GM21619 (cell line): ENCODE results near the gene CCDC39.
A peak's percentile ranks its signal among the peaks of the same experiment; 100 is the strongest.
"Not testable (repeated sequence)": the region's sequence is repeated elsewhere in the genome, so short reads cannot be mapped to it uniquely, and the experiment has no call there.

Source experiments
- ATAC-seq: cut with Tn5 transposase; IDR thresholded peaks from one replicate; pipeline ENCODE4 v1.9.1; 2021; ENCODE audit not compliant: unreplicated experiment

The CCDC39 gene

DNA sequence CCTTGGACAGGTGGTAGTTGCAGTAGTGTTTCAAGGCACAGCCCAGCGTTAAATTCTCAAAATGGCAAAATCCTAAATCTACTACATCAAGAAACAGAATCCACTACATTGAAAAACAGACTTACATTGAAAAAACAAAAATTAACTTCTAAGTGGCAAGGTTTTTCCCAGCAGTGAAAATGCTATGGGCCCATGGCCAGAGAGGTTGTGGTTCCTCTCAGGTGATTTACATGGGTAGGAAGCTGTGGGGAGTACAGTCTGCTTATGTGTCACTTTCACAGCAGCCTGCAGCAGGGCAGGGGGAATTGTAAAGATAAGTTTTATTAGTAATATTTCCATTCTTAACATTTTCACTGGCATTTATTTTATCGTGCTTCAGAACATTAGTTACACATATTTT lies 52.4 kb downstream of the CCDC39 start:
- peak; percentile 94 for ATAC-seq

DNA sequence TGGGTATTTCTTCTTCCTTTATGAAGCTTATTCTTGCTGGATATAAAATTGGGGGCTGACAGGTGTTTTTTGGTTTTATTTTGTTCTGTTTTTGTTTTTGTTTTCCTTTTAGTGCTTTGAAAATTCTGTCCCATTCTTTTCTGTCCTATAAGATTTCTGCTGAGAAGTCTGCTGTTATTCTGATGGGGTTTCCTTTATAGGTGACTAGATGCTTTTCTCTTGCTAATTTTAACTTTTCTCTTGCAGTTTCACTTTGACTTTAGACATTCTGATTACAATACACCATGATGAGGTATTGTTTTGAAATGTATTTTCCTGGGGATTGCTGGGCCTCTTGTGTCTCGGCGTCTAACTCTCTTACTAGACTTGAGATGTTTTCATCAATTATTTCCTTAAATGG lies 54.6 kb downstream of the CCDC39 start:
- ATAC-seq = peak; percentile 48

DNA sequence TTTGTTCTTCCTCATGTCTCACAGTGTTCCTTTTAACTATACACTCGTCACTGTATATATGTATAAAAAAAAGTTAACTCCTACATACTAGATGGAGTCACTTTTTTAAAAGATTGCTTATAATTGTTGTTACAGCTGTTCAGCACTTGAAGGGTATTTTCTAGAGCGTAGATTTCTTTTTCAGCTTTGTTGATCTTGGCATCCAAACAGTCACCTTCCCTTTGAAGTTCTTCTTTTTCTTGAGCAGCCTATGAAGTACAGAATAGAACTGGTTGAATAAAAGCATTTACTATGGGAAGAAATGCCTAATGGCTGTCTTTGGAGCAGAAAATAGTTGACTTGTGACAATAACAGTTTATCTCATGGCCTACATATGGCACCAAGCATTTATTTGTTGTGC lies 59.6 kb downstream of the CCDC39 start:
- no peak for ATAC-seq

DNA sequence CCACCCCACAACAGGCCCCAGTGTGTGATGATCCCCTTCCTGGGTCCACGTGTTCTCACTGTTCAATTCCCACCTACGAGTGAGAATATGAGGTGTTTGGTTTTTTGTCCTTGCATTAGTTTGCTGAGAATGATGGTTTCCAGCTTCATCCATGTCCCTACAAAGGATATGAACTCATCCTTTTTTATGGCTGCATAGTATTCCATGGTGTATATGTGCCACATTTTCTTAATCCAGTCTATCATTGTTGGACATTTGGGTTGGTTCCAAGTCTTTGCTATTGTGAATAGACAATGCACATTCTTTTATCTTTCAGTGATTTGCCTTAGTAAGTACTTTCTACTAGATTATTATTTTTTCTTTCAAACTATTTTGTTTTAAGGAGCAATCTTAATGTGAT lies 60.7 kb downstream of the CCDC39 start:
- not testable (repeated sequence) for ATAC-seq

DNA sequence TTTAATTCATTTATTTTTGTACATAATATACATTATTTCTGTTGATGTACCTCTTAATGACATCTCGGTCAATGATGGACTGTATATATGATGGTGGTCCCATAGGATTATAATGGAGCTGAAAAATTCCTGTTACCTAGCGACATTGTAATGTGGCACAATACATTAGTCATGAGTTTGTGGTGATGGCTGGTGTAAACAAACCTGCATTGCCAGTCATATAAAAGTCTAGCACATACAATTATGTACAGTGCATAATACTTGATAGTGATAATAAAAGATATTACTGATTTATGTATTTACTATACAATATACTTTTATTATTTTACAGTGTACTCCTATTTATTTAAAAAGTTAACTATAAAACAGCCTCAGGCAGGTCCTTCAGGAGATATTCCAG lies 62.2 kb downstream of the CCDC39 start:
- no peak for ATAC-seq

DNA sequence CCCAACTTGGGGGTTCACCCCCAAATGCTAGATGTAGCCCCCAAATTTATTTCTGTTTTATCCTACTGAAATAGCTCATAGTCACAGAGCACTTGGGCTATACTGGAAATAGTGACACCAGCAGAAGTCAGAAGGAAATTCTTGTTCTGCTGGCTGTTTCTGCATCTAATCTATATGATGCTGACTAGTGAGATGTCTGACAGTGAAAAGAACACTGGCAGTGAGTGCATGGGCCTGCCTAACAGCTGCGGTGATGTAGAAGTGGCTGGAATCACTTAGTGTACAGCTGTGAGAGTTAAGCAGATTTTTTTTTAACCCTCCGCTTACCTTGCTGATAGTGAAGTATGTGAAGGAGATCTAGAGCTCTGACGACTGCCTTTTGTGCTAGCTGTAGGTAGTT lies 63.3 kb downstream of the CCDC39 start:
- no peak for ATAC-seq

DNA sequence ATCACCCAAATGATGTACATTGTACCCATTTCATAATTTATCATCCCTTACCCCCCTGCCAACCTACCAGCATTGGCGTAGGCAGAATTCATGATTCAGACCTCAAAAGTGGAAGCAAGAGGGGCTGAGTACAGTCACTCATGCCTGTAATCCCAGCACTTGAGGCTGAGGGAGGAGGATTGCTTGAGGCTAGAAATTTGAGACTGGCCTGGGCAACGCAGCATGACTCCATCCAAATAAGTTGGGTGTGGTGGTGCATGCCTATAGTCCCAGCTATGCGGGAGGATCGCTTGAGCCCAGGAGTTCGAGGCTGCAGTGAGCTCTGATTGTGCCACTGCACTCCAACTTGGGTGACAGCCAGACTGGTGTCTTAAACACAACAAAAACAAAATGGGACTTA lies 66.9 kb downstream of the CCDC39 start:
- no peak for ATAC-seq

DNA sequence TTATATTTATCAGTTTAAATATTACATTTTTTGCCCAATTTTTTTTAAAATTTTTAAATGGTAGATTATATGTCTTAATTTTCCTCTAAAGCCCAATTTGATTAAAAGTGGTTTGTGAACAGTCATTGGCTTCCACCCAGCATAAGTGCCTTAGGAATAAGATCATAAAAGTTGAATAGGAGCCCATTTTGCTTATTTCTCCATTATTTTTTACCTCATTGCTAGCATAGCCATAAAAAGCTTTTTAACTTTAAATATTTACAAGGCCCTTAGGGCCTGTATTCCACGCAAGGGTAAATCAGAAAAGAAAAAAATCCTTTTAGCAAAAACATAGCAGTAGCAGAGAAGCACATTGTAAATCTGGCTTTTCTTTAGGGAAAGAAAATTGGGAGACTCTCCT lies 68.3 kb downstream of the CCDC39 start:
- no peak for ATAC-seq

DNA sequence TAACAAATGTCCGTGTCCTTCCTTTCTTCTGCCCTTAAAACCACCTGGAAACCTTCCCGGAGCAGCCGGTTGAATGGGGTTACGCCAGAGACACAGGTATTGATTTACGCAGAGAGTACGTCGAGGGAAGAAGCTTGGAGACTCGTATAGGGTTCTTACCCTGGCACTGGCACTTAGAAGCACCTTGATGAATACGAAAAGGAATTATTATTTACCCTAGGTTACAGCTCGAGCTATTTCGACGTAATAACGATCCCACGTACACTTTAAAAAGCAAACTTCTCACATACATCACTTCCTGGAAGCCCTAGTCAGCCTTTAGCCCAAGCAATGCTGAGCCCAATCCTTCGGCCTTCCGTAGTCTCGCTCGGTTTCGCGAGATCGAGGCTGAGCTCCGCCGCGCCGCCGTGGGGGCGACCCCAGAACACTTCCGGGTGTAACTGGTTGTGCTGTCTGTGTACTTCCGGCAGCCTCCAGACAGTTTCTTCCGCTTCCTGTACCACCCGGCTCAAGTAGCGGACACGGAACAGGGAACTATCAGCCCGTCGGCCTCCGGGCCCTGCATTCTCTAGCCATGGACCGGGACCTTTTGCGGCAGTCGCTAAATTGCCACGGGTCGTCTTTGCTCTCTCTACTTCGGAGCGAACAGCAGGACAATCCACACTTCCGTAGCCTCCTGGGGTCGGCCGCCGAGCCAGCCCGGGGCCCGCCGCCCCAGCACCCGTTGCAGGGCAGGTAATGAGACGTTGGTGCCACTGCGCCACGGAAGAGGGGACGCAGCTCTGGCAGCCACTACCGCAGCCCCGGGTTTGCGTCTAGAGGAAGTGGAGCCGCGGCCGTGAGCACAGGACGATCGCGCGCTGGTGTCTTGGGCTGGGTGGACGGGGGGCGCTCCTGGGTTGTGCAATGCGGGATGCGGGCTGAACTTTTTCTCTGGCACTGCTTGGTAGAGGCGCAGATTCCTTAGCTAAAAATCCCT lies 77.3 kb downstream of the CCDC39 start, which contains the start of gene TTC14:
Gene TTC14, plus strand, starts transcription at position 476 of the 979 bp plus-strand sequence. Its CDS starts 99 bp downstream, at position 575.
- peak; percentile 98 for ATAC-seq

DNA sequence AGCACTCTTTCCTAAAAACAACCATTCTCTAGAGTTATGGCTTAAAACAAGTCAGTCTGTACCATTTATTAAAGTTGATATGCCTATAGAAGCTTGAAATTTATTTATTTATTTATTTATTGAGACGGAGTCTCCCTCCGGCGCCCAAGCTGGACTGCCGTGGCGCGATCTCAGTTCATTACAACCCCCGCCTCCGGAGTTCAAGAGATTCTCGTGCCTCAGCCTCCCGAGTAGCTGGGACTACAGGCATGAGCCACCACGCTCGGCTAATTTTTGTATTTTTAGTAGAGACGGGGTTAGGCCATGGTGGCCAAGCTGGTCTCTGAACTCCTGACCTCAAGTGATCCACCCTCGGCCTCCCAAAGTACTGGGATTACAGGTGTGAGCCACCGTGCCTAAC lies 78.8 kb downstream of the CCDC39 start:
- ATAC-seq = no peak

DNA sequence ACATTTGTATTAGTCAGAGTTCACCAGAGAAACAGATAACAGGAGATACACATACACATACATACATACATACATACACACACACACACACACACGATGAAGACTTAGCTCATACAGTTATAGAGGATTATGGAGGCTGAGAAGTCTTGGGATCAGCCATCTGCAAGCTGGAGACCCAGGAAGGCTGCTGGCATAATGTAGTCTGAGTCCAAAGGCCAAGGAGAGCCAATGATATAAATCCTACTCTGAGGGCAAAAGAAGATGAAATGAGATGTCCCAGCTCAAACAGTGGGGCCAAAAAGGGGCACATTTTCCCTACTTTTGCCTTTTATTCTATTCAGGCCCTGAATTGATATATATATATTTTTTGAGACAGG lies 83.7 kb downstream of the CCDC39 start:
- ATAC-seq = no peak

DNA sequence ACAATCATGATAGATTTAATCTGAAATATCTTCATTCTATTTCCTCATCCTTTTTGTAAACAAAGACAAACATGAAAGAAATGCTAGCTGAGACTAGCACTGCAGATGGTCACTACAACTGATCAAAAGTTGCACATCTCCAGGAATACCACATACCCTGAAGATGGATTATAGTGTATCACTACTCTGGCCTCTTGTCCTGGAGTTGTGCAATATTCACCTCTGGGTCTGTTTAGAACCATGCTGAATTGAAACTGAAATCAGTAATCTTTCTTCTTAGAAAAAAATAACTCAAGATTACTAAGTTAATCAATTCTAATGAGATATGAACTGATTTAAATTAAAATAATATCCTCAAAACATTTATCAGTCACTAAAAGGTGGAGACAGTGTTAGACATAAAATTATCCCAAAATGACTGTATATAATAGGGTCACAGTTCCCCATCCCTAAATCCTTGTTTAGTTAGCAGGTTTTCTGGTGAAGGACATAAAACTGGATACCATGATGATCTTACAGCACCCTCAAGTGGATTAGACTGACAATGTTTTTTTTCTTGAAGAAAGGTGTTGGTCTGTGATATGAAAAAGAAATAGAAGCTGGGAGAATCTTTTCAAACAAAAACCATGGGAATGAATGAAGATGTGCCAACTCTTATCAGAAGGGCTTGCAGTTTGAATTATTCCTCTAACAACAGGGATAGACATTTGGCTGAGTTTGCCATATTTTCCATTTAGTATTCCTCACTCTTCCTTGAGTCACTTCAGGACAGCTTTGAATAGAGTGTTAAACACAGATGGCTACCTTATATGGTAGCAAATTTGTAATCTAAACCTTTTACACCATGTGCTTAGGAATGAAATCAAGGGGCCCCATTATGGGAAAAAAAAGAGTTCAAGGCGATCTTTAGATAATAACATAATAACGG lies 84.4 kb downstream of the CCDC39 start:
- peak; percentile 75 for ATAC-seq

DNA sequence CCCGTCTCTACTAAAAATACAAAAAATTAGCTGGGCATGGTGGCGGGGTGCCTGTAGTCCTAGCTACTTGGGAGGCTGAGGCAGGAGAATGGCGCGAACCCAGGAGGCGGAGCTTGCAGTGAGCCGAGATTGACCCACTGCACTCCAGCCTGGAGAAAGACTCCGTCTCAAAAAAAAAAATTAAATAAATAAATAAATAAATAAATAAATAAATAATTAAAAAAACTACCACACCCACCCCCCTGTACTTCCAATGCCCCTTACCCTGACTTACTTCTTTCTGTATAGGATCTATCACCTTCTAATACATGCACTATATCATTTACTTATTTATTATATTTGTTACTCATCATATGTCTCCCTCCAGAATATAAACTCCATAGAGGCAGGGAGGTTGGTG lies 85.7 kb downstream of the CCDC39 start:
- ATAC-seq = not testable (repeated sequence)

DNA sequence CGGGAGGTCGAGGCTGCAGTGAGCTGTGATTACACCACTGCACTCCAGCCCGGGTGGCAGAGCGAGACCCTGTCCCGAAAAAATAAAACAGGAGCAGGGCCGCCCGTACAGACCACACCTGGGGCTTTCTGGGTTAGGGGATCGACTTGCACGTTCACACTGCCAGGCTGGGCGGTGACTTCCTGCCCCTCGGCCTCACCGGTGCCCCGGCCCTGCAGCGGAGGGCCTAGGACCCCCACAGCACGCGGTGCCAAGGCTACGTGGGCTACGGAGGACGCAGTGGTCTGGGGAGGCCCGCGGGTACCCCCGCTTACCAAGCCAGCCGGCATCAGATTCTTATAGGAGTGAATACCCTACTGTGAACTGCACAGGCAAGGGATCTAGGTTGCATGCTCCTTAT lies 88.9 kb downstream of the CCDC39 start:
- no peak for ATAC-seq

DNA sequence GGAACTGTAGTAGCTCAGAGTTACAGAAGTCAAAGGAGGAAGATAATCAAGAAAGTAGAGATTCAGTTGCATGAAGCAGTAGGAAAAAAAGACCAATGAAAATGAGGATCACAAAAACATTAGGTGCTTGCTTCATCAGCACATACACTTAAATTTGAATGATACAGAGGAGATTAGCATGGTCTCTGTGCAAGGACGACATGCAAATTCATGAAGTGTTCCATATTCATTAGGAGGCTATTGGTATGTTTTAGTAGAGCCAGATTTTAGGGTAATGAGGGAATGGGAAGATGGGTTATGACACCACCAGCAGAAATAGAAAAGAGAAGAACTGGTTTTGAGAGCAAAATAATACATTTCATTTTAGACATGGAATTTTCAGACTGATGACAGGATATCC lies 98.4 kb downstream of the CCDC39 start:
- ATAC-seq = no peak

DNA sequence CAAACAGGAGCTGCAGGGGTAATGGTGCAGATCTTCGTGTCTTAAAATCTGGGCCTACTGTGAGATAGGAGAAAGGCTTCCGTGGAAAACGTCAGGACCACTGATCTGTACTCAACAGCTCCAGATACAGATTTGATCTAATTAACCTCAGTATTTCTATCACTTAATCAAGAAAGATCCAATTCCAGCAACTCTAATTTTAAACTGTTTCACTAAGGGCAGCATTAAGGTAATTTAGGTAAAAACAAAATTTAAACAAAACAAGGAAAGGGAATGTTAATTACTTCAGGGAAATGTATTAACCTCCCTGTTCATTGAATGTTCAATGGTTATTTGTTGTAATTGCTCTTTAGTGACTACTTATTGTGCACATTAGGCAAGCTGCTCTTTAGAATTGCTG lies 103.7 kb downstream of the CCDC39 start:
- ATAC-seq = no peak

DNA sequence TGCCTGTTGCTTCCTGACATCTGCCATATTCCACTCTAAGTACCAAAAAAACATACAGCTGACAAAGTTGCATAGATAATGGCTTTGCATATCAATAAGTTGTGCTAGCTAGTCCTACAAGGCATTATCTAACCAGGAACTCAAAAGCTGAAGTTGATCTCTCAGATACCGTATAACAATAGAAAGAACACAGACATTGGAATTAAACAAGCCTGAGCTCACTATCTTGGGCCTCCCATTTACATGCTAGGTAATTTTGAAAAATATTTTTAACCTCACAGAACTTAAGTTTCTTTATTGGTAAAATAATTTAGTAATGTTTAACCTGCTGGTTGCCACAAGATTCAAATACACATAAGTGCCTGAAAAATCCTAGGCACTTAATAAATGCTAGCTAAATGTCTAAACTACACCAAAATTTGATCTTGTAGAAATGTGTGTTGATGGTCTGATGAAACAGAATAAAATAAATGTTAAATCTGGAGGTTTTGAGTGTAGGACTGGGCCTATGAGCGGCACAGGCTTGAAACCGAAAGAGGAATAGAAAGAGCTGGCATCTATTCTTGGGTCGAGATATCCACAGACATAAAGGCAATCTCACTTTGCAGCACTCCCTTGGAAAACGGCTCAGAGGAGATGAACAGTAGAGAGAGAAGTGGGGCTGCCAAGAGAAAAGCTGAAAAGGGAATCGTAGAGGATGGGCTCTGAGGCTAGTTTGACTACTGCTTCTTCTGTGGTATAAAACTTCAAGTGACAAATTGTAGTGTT lies 107.3 kb downstream of the CCDC39 start:
- ATAC-seq = peak; percentile 88

DNA sequence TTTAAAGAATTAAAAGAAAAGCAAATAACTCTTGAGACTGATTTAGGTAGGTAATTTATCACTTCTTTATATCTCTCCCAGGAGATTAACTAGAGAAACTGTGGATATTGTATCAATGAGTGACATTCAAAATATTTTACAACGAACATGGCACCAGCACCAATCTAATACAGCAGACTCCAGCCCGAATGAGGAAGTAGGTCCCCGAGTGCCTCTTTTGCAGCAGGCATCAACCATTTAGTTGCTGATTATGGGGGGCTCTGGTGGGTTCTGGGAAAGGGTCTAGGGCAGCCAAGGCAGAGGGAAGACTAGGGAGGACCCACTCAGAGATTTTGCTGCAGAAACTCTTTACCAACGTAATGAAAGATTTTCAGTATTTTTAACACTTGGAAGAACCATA lies 109.1 kb downstream of the CCDC39 start:
- no peak for ATAC-seq

DNA sequence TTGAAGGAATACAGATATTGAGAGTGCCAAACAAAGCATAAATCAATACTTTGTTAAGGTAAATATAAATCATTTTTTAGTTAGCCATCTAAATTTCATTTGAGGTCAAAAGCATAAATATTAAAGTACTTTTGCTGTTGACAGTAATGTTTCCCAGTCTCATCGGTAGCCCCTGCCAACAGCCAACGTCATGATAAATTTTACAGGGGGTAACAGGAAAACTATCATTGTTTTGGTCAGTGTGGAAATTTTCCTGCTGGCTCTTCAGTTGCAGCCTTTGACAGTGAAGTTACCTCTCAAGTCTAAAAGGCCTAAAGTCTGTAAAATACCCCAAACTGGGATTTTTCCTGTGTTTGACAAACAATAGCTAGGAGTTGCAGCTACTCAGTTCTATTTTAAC lies 114.6 kb downstream of the CCDC39 start:
- ATAC-seq = no peak
